Smooth muscle cell (in vitro differentiated cells): ENCODE measurements around the gene NUBP2. TPM values are rescaled to one million over a fixed set of nuclear protein-coding genes. Genes with fewer than 3 reads are reported as not detected.

Experiments used
- DNase-seq: peaks from one replicate; lab custom pipeline; 2025; ENCODE audit not compliant: unreplicated experiment; lab: John Stamatoyannopoulos, UW
- H2AFZ ChIP-seq: fragments of 200-600 bp; sonication (generic); 2 replicates; pipeline ENCODE4 v1.6.0; 2016; ENCODE audit warnings: antibody characterized with exemption, low read depth, mild to moderate bottlenecking
- H3F3A ChIP-seq: fragments of 200-600 bp; sonication (generic); 2 replicates; pipeline ENCODE4 v1.6.0; 2017; ENCODE audit warnings: antibody characterized with exemption, low read depth
- H3K27ac ChIP-seq: fragments of 200-600 bp; sonication (generic); 2 replicates; pipeline ENCODE4 v1.5.1; 2016; ENCODE audit warnings: low read depth, mild to moderate bottlenecking
- H3K27me3 ChIP-seq: fragments of 200-600 bp; sonication (generic); 2 replicates; pipeline ENCODE4 v1.6.1; 2016; ENCODE audit warnings: low read depth, mild to moderate bottlenecking
- H3K36me3 ChIP-seq: fragments of 200-600 bp; sonication (generic); 2 replicates; pipeline ENCODE4 v1.5.1; 2016; ENCODE audit warnings: low read depth
- H3K4me1 ChIP-seq: fragments of 200-600 bp; sonication (generic); 2 replicates; pipeline ENCODE4 v1.5.1; 2016; ENCODE audit warnings: low read depth
- H3K4me2 ChIP-seq: fragments of 200-600 bp; sonication (generic); 2 replicates; pipeline ENCODE4 v1.6.0; 2016; ENCODE audit warnings: mild to moderate bottlenecking
- H3K4me3 ChIP-seq: fragments of 200-600 bp; sonication (generic); 2 replicates; pipeline ENCODE4 v1.5.1; 2016; ENCODE audit warnings: mild to moderate bottlenecking
- H3K79me2 ChIP-seq: fragments of 200-600 bp; sonication (generic); 2 replicates; pipeline ENCODE4 v1.6.0; 2016; ENCODE audit warnings: low read depth, mild to moderate bottlenecking
- H3K9ac ChIP-seq: fragments of 200-600 bp; sonication (generic); 2 replicates; pipeline ENCODE4 v1.6.0; 2016; ENCODE audit warnings: low read depth
- H3K9me3 ChIP-seq: fragments of 200-600 bp; sonication (generic); replicated peaks from 2 replicates; pipeline ENCODE4 v1.5.1; 2016; ENCODE audit warnings: low read depth
- H4K20me1 ChIP-seq: fragments of 200-600 bp; sonication (generic); 2 replicates; pipeline ENCODE4 v1.6.0; 2016; ENCODE audit warnings: low read depth
- CTCF ChIP-seq: fragments of 200-600 bp; sonication (generic); IDR thresholded peaks from 2 replicates; pipeline ENCODE4 v1.5.1; 2017; ENCODE audit warnings: borderline replicate concordance, mild to moderate bottlenecking, antibody characterized with exemption; ENCODE audit not compliant: insufficient read depth, poor library complexity, severe bottlenecking
- WGBS: methylation state at CpG from one replicate; pipeline ENCODE4 v1.1.7; 2016; ENCODE audit warnings: low lambda C conversion rate; 5-methylcytosine and 5-hydroxymethylcytosine counted together
- polyA plus RNA-seq: library from polyadenylated mRNA; unstranded; fragments of >200 nt; fragmentation: Nextera tagmentation; extraction: Ambion mirVana; gene quantifications from 2 replicates; pipeline ENCODE4 v1.2.1, GENCODE V29; 2016
- total RNA-seq: library from RNA; depleted of rRNA; stranded (reverse); fragments of >200 nt; gene quantifications from 2 replicates; pipeline ENCODE4 v1.2.3, GENCODE V29; 2014

Gene NUBP2
- total and polyA plus RNA-seq, 2 experiments from 2014 or later, result 48.0 to 80.8 TPM

- H4K20me1 ChIP-seq, result peaks cover 44% of the 10 kb centered on the region
- no peaks in the 10 kb centered on the region for H3F3A ChIP-seq
- no peak overlapping the region for H3K4me3 ChIP-seq
- H3K36me3 ChIP-seq, result no peaks in the 10 kb centered on the region
- H3K27me3 ChIP-seq, result no peaks in the 10 kb centered on the region
- 96% methylated on average over 33 of the region's 38 CpGs for WGBS
- peaks cover 37% of the 10 kb centered on the region for H3K79me2 ChIP-seq
- no peak for TF ChIP-seq CTCF
- DNase-seq, result no peak
- no peak overlapping the region for H3K9ac ChIP-seq
- no peaks in the 10 kb centered on the region for H3K9me3 ChIP-seq
- H3K4me1 ChIP-seq, result no peaks in the 10 kb centered on the region
- no peak overlapping the region for H3K4me2 ChIP-seq
- no peak overlapping the region for H2AFZ ChIP-seq
- H3K27ac ChIP-seq, result no peak overlapping the region
Measured at GRCh38 chr16:1788095-1788707, 5.4 kb downstream of the NUBP2 start.

- H3K4me1 ChIP-seq, result no peaks in the 10 kb centered on the region
Measured at GRCh38 chr16:1788708-1789100, 5.9 kb downstream of the NUBP2 start.

DNA sequence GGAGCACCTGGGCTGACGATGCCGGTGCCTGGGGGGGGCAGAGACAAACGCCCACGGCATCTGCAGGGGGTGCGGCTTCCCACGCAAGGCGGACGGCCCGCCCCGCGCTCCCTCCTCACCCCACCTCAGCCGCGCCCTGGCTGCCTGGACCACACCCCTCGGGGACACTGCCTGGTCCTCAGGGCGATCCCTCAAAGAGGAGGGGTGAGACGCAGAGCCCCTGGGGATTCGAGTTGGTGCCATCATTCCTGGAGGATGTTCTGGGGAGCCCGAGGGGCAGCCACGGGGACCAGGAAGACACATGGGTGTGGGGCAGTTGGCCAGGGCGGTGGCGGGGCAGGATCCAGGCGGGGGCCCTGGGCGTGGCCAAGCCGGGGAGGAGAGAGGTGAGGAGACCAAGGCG is 6.9 kb downstream of the NUBP2 start:
- Histone ChIP-seq H3K36me3 (no peaks in the 10 kb centered on the region), H3K79me2 (peaks cover 27% of the 10 kb centered on the region), H3K9ac (no peak overlapping the region), H4K20me1 (peaks cover 37% of the 10 kb centered on the region), H3K4me3 (no peak overlapping the region), H3K4me2 (no peak overlapping the region), H3F3A (no peaks in the 10 kb centered on the region), H3K4me1 (no peaks in the 10 kb centered on the region), H2AFZ (no peak overlapping the region), H3K9me3 (no peaks in the 10 kb centered on the region), H3K27ac (no peak overlapping the region), H3K27me3 (no peaks in the 10 kb centered on the region)
- TF ChIP-seq CTCF, result no peak
- no peak for DNase-seq
- WGBS, result 96% methylated on average over 14 of the region's 25 CpGs

More at GRCh38 chr16:1788708-1789100, 5.9 kb downstream of the NUBP2 start:
- no peak for TF ChIP-seq CTCF
- Histone ChIP-seq H3K27me3 (no peaks in the 10 kb centered on the region), H3K9me3 (no peaks in the 10 kb centered on the region), H3F3A (no peaks in the 10 kb centered on the region), H3K79me2 (peaks cover 37% of the 10 kb centered on the region), H3K4me3 (no peak overlapping the region), H4K20me1 (peaks cover 44% of the 10 kb centered on the region), H3K36me3 (no peaks in the 10 kb centered on the region), H3K4me2 (no peak overlapping the region), H3K9ac (no peak overlapping the region), H3K27ac (no peak overlapping the region), H2AFZ (no peak overlapping the region)
- 89% methylated on average over 19 of the region's 19 CpGs for WGBS
- no peak for DNase-seq

DNA sequence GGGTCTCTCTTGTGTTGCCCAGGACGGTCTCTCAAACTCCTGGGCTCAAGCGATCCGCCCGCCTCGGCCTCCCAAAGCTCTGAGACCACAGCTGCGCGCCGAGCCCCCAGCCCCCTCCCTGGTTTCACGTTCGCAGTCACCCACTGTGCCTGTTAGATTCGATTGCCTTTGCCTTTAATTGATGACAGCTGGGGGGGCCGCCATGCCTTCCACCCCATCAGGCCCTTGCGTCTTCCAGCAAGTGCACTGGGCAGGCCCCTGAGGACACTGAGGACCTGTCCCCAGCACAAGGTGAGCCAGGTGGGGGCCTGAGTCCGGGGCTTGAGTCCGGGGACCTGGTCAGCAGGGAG is 7.5 kb downstream of the NUBP2 start:
- peaks cover 32% of the 10 kb centered on the region for H4K20me1 ChIP-seq
- H3K9me3 ChIP-seq, result no peaks in the 10 kb centered on the region
- TF ChIP-seq CTCF, result no peak
- no peak overlapping the region for H3K9ac ChIP-seq
- peaks cover 21% of the 10 kb centered on the region for H3K79me2 ChIP-seq
- H3K36me3 ChIP-seq, result no peaks in the 10 kb centered on the region
- H2AFZ ChIP-seq, result no peak overlapping the region
- no peak overlapping the region for H3K27ac ChIP-seq
- 93% methylated on average over 15 of the region's 15 CpGs for WGBS
- no peaks in the 10 kb centered on the region for H3K27me3 ChIP-seq
- no peaks in the 10 kb centered on the region for H3K4me1 ChIP-seq
- no peak overlapping the region for H3K4me2 ChIP-seq
- DNase-seq, result no peak
- no peak overlapping the region for H3K4me3 ChIP-seq
- no peaks in the 10 kb centered on the region for H3F3A ChIP-seq
